HG03342 (cell line): ENCODE results near the gene MAST1.
"Not testable (repeated sequence)": the region's sequence is repeated elsewhere in the genome, so short reads cannot be mapped to it uniquely, and the experiment has no call there.

ENCODE experiments used
- ATAC-seq: cut with Tn5 transposase; IDR thresholded peaks from one replicate; pipeline ENCODE4 v1.9.1; 2021; ENCODE audit warnings: mild to moderate bottlenecking, moderate library complexity; ENCODE audit not compliant: unreplicated experiment

MAST1 gene

GRCh38 chr19:12838182-12838885 lies at the start of gene MAST1:
Gene MAST1 (plus strand): TSS chr19:12838515. CDS start chr19:12838573, 58 bp downstream.
- ATAC-seq = no peak

- no peak for ATAC-seq
Measured at GRCh38 chr19:12788682-12789097, 49.6 kb upstream of the MAST1 start.

- ATAC-seq = no peak
Measured at GRCh38 chr19:12789098-12789903, 49.0 kb upstream of the MAST1 start.

- ATAC-seq = peak; percentile 35
Measured at GRCh38 chr19:12789904-12790619, 48.3 kb upstream of the MAST1 start.

- no peak for ATAC-seq
Measured at GRCh38 chr19:12790628-12791344, 47.5 kb upstream of the MAST1 start.

GRCh38 chr19:12791345-12792050 lies 46.8 kb upstream of the MAST1 start, which contains the start of gene JUNB:
Gene JUNB (plus strand): TSS chr19:12791486. CDS start chr19:12791772, 286 bp downstream.
- ATAC-seq = peak; percentile 25

GRCh38 chr19:12792051-12792852 lies 46.1 kb upstream of the MAST1 start:
- no peak for ATAC-seq

GRCh38 chr19:12792853-12793289 lies 45.4 kb upstream of the MAST1 start:
- ATAC-seq = no peak

- ATAC-seq = peak; percentile 31
Measured at GRCh38 chr19:12793290-12794195, 44.8 kb upstream of the MAST1 start.

GRCh38 chr19:12794196-12794941 lies 43.9 kb upstream of the MAST1 start:
- ATAC-seq = no peak

- no peak for ATAC-seq
Measured at GRCh38 chr19:12794971-12795381, 43.3 kb upstream of the MAST1 start.

- no peak for ATAC-seq
Measured at GRCh38 chr19:12796146-12797071, 41.9 kb upstream of the MAST1 start.

GRCh38 chr19:12797141-12797587 lies 41.2 kb upstream of the MAST1 start:
- no peak for ATAC-seq

- ATAC-seq = not testable (repeated sequence)
Measured at GRCh38 chr19:12797607-12798006, 40.7 kb upstream of the MAST1 start.

- no peak for ATAC-seq
Measured at GRCh38 chr19:12799742-12800465, 38.4 kb upstream of the MAST1 start.

- no peak for ATAC-seq
Measured at GRCh38 chr19:12800466-12800770, 37.9 kb upstream of the MAST1 start.
